HepG2 (cell line): ENCODE data around the gene ASL. TPM values are rescaled to one million over a fixed set of nuclear protein-coding genes. Genes with fewer than 3 reads are reported as not detected.
A peak's percentile ranks its signal among the peaks of the same experiment; 100 is the strongest.

Experiments
- AKAP8 ChIP-seq: sonication (generic); formaldehyde crosslinking; IDR thresholded peaks from 2 replicates; pipeline ENCODE4 v1.5.1; 2020; ENCODE audit warnings: mild to moderate bottlenecking, missing genetic modification reagents
- FOXK1 ChIP-seq: sonication (generic); formaldehyde crosslinking; IDR thresholded peaks from 2 replicates; pipeline ENCODE4 v1.4.0; 2020; ENCODE audit warnings: low read depth, missing genetic modification reagents, borderline replicate concordance
- KLF13 ChIP-seq: sonication (generic); formaldehyde crosslinking; IDR thresholded peaks from 2 replicates; pipeline ENCODE4 v1.4.0; 2020; ENCODE audit warnings: mild to moderate bottlenecking, missing genetic modification reagents
- MED8 ChIP-seq: sonication (generic); formaldehyde crosslinking; IDR thresholded peaks from 2 replicates; pipeline ENCODE4 v1.8.1; 2023; ENCODE audit warnings: mild to moderate bottlenecking, missing genetic modification reagents; ENCODE audit not compliant: insufficient replicate concordance
- NFE2L1 ChIP-seq: sonication (generic); formaldehyde crosslinking; IDR thresholded peaks from 2 replicates; pipeline ENCODE4 v1.4.0; 2020; ENCODE audit warnings: missing genetic modification reagents, mild to moderate bottlenecking, borderline replicate concordance
- NR2F2 ChIP-seq: IDR thresholded peaks from 2 replicates; pipeline ENCODE4 v1.6.1; 2012; ENCODE audit warnings: low read depth, inconsistent platforms, borderline replicate concordance
- NR3C1 ChIP-seq: sonication (generic); formaldehyde crosslinking; IDR thresholded peaks from 2 replicates; pipeline ENCODE4 v1.4.0; 2020; ENCODE audit warnings: missing genetic modification reagents
- REL ChIP-seq: sonication (generic); formaldehyde crosslinking; conservative IDR thresholded peaks from 2 replicates; pipeline ENCODE4 v1.8.0; 2022; ENCODE audit warnings: mild to moderate bottlenecking, missing genetic modification reagents, moderate library complexity
- RELA ChIP-seq: sonication (generic); formaldehyde crosslinking; IDR thresholded peaks from 2 replicates; pipeline ENCODE4 v1.4.0; 2020; ENCODE audit warnings: missing genetic modification reagents
- REXO4 ChIP-seq: sonication (generic); formaldehyde crosslinking; IDR thresholded peaks from 2 replicates; pipeline ENCODE4 v1.8.0; 2022; ENCODE audit warnings: missing genetic modification reagents, mild to moderate bottlenecking, borderline replicate concordance
- SATB2 ChIP-seq: sonication (generic); formaldehyde crosslinking; IDR thresholded peaks from 2 replicates; pipeline ENCODE4 v1.5.0; 2020; ENCODE audit warnings: missing genetic modification reagents
- SNAPC2 ChIP-seq: sonication (generic); formaldehyde crosslinking; IDR thresholded peaks from 2 replicates; pipeline ENCODE4 v1.8.1; 2022; ENCODE audit warnings: mild to moderate bottlenecking, missing genetic modification reagents
- SRSF4 ChIP-seq: fragments of 200-400 bp; formaldehyde crosslinking; IDR thresholded peaks from one replicate; pipeline ENCODE4 v1.6.1; 2018; ENCODE audit warnings: mild to moderate bottlenecking, low read depth, low read length, moderate library complexity; ENCODE audit not compliant: poor library complexity, severe bottlenecking
- TCF7 ChIP-seq: sonication (generic); IDR thresholded peaks from 2 replicates; pipeline ENCODE4 v1.6.1; 2016; ENCODE audit warnings: antibody characterized with exemption, low read depth
- ZC3H13 ChIP-seq: sonication (generic); formaldehyde crosslinking; IDR thresholded peaks from 2 replicates; pipeline ENCODE4 v1.8.1; 2023; ENCODE audit warnings: mild to moderate bottlenecking, missing genetic modification reagents, moderate library complexity
- ZNF17 ChIP-seq: sonication (generic); formaldehyde crosslinking; IDR thresholded peaks from 2 replicates; pipeline ENCODE4 v1.5.0; 2020; ENCODE audit warnings: mild to moderate bottlenecking, missing genetic modification reagents
- ZNF296 ChIP-seq: sonication (generic); formaldehyde crosslinking; conservative IDR thresholded peaks from 2 replicates; pipeline ENCODE4 v1.5.0; 2020; ENCODE audit warnings: mild to moderate bottlenecking, missing genetic modification reagents
- ZNF563 ChIP-seq: sonication (generic); formaldehyde crosslinking; IDR thresholded peaks from 2 replicates; pipeline ENCODE4 v1.8.0; 2022; ENCODE audit warnings: mild to moderate bottlenecking, moderate library complexity, missing genetic modification reagents
- ZNF577 ChIP-seq: sonication (generic); formaldehyde crosslinking; IDR thresholded peaks from 2 replicates; pipeline ENCODE4 v1.4.0; 2020; ENCODE audit warnings: mild to moderate bottlenecking, low read depth, missing genetic modification reagents, borderline replicate concordance
- ZNF746 ChIP-seq: sonication (generic); formaldehyde crosslinking; IDR thresholded peaks from 2 replicates; pipeline ENCODE4 v1.8.0; 2022; ENCODE audit warnings: mild to moderate bottlenecking, missing genetic modification reagents
- ZNF75D ChIP-seq: sonication (generic); formaldehyde crosslinking; IDR thresholded peaks from 2 replicates; pipeline ENCODE4 v1.8.1; 2023; ENCODE audit warnings: missing genetic modification reagents, mild to moderate bottlenecking, borderline replicate concordance
- ZNF841 ChIP-seq: sonication (generic); formaldehyde crosslinking; IDR thresholded peaks from 2 replicates; pipeline ENCODE4 v1.8.1; 2023; ENCODE audit warnings: missing genetic modification reagents, borderline replicate concordance
- polyA plus RNA-seq, 8 experiments: library from polyadenylated mRNA; depleted of rRNA in 3 of 8; stranded (reverse) in 7 of 8; unstranded in 1 of 8; fragments of >200 nt; fragmentation: Illumina TruSeq in 4 of 8; extraction: Trizol in 4 of 8; gene quantifications; 2 replicates each; pipeline versions ENCODE4 v1.2.1 to v1.2.3, GENCODE V29; 2011 to 2016; ENCODE audit warnings: low read depth in 4 of 8, missing spikeins in 1 of 8, mixed read lengths in 1 of 8; ENCODE audit not compliant: insufficient read depth in 1 of 8
- total RNA-seq, 5 experiments: library from RNA; depleted of rRNA; stranded (reverse); fragments of >200 nt; fragmentation: Illumina TruSeq; extraction: Trizol; gene quantifications; 2 replicates each; pipeline ENCODE4 v1.2.3, GENCODE V29; 2016; ENCODE audit warnings: low read depth in 1 of 5
- TF ChIP-seq, protein P1 (sequence below): sonication (generic); formaldehyde crosslinking; IDR thresholded peaks from 2 replicates; pipeline ENCODE4 v1.4.0; 2020; ENCODE audit warnings: missing genetic modification reagents, low read depth, mild to moderate bottlenecking, borderline replicate concordance
- TF ChIP-seq, protein P2 (sequence below): sonication (generic); formaldehyde crosslinking; IDR thresholded peaks from 2 replicates; pipeline ENCODE4; 2020; ENCODE audit warnings: missing genetic modification reagents, mild to moderate bottlenecking, borderline replicate concordance
- TF ChIP-seq, protein P3 (sequence below): sonication (generic); formaldehyde crosslinking; conservative IDR thresholded peaks from 2 replicates; pipeline ENCODE4 v1.4.0; 2020; ENCODE audit warnings: missing genetic modification reagents

Gene ASL
- total and polyA plus RNA-seq, 2 of the 13 experiments (the other 11 are each of a cell fraction or from before 2014, with no cell fraction given): 71.4 to 96.5 TPM

DNA sequence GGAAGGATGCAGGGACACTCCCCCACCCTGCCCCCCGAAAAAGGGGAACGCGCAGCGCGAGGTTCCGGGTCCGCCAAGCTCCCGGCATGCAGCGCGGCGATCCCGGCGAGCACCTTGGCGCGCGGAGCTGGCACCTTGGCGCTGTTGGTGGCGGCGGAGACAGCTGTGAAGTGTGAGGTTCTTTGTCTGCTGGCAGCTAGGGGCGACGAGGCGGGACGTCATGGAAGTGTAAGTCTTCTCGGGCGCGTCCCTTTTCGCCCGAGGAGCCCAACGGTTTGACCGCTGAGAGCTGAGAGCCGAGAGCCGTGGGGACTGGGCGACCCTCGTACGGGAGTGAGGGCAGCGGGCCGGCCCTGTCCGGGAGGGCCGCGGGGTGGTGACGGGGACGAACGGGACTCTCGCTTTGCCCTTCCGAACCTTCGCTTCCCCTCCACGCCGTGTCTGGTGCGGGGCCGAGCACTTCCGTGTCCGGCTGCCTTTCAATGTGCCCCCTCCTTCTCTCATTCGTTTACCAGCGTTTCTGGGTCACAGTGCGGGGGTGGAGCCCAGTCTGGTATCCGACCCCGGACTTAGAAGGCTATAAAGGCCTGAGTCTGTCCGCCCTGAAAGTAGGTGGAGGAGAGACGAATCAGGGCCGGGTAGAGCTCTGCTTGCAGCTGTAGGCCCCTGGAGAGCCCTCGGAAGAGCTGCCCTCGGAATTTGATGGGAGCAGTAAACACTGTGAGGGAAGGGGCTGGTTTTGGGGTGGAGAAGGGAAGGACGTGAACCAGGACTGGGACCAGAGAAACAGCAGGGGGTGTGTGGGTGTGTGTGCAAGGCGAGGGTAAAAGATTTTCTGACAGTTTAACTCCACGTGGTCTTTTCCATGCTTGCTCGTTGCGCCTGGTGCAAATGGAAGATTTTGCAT lies 39.4 kb downstream of the ASL start, which contains the start of gene CRCP (continued):
- TF ChIP-seq RELA (CRISPR knock-in tag): no peak
- no peak for TF ChIP-seq SNAPC2 (CRISPR knock-in tag)
- TF ChIP-seq FOXK1: no peak
- TF ChIP-seq, protein P1, sequence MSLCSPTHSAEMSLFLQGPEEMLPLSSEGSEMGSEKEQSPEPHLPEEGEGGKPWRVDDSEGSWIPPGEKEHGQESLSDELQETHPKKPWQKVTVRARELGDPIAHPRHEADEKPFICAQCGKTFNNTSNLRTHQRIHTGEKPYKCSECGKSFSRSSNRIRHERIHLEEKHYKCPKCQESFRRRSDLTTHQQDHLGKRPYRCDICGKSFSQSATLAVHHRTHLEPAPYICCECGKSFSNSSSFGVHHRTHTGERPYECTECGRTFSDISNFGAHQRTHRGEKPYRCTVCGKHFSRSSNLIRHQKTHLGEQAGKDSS (CRISPR knock-in tag): peak; percentile 54; the same call in 1 of the 2 replicates
- TF ChIP-seq, protein P2, sequence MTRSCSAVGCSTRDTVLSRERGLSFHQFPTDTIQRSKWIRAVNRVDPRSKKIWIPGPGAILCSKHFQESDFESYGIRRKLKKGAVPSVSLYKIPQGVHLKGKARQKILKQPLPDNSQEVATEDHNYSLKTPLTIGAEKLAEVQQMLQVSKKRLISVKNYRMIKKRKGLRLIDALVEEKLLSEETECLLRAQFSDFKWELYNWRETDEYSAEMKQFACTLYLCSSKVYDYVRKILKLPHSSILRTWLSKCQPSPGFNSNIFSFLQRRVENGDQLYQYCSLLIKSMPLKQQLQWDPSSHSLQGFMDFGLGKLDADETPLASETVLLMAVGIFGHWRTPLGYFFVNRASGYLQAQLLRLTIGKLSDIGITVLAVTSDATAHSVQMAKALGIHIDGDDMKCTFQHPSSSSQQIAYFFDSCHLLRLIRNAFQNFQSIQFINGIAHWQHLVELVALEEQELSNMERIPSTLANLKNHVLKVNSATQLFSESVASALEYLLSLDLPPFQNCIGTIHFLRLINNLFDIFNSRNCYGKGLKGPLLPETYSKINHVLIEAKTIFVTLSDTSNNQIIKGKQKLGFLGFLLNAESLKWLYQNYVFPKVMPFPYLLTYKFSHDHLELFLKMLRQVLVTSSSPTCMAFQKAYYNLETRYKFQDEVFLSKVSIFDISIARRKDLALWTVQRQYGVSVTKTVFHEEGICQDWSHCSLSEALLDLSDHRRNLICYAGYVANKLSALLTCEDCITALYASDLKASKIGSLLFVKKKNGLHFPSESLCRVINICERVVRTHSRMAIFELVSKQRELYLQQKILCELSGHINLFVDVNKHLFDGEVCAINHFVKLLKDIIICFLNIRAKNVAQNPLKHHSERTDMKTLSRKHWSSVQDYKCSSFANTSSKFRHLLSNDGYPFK (CRISPR knock-in tag): peak; percentile 84
- no peak for TF ChIP-seq SATB2 (CRISPR knock-in tag)
- TF ChIP-seq ZNF296: no peak
- TF ChIP-seq, protein P3, sequence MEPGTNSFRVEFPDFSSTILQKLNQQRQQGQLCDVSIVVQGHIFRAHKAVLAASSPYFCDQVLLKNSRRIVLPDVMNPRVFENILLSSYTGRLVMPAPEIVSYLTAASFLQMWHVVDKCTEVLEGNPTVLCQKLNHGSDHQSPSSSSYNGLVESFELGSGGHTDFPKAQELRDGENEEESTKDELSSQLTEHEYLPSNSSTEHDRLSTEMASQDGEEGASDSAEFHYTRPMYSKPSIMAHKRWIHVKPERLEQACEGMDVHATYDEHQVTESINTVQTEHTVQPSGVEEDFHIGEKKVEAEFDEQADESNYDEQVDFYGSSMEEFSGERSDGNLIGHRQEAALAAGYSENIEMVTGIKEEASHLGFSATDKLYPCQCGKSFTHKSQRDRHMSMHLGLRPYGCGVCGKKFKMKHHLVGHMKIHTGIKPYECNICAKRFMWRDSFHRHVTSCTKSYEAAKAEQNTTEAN: peak; percentile 34; the same call in 1 of the 2 replicates
- no peak for TF ChIP-seq ZNF841
- 0 out of 2 replicates have a peak, but pooled peaks have one; percentile 72 for TF ChIP-seq AKAP8 (CRISPR knock-in tag)
- TF ChIP-seq ZC3H13 (CRISPR knock-in tag): 0 out of 2 replicates have a peak, but pooled peaks have one; percentile 25
- TF ChIP-seq ZNF563: no peak; the same call in 1 of the 2 replicates
- TF ChIP-seq SRSF4: no peak
- no peak for TF ChIP-seq NR3C1 (CRISPR knock-in tag)
- TF ChIP-seq ZNF75D (CRISPR knock-in tag): no peak
- TF ChIP-seq ZNF17 (CRISPR knock-in tag): no peak
- no peak for TF ChIP-seq KLF13 (CRISPR knock-in tag)
- 0 out of 2 replicates have a peak, but pooled peaks have one; percentile 20 for TF ChIP-seq ZNF746 (CRISPR knock-in tag)
- TF ChIP-seq ZNF577 (CRISPR knock-in tag): no peak
- peak; percentile 60; the same call in 1 of the 2 replicates for TF ChIP-seq REXO4 (CRISPR knock-in tag)
- no peak for TF ChIP-seq NR2F2
- TF ChIP-seq MED8 (CRISPR knock-in tag): peak; percentile 83
- no peak for TF ChIP-seq NFE2L1 (CRISPR knock-in tag)
- no peak for TF ChIP-seq TCF7
- no peak for TF ChIP-seq REL (CRISPR knock-in tag)
